Stomach (tissue), 9 donors: Measurements from ENCODE around the gene NUBP1. TPM values are rescaled to one million over a fixed set of nuclear protein-coding genes. Genes with fewer than 3 reads are reported as not detected.
"Not testable (repeated sequence)": the region's sequence is repeated elsewhere in the genome, so short reads cannot be mapped to it uniquely, and the experiment has no call there.

Source experiments
- DNase-seq, 2 donors: peaks; one replicate each; pipeline versions ENCODE4 v3.0.0 to v3.0.0-alpha.2; 2013 to 2019
- H3K27ac ChIP-seq, 5 donors: fragments of 200-600 bp in 4 of 5; sonication (generic) in 4 of 5; one replicate each; pipeline ENCODE4 v1.5.1; 2013 to 2019; ENCODE audit warnings: mild to moderate bottlenecking in 1 of 5, moderate library complexity in 1 of 5
- H3K27me3 ChIP-seq, 3 donors: fragments of 200-600 bp; sonication (generic); one replicate each; pipeline ENCODE4 v1.5.1; 2017 to 2019; ENCODE audit warnings: mixed run types in 1 of 3
- H3K36me3 ChIP-seq, 4 donors: fragments of 200-600 bp; sonication (generic); 1 replicate in 3 of 4; 2 replicates in 1 of 4; pipeline ENCODE4 v1.5.1; 2016 to 2019
- H3K4me1 ChIP-seq, 4 donors: fragments of 200-600 bp; sonication (generic); one replicate each; pipeline ENCODE4 v1.5.1; 2016 to 2019
- H3K4me3 ChIP-seq, 4 donors: fragments of 200-600 bp; sonication (generic) in 3 of 4; one replicate each; pipeline ENCODE4 v1.5.1; 2016 to 2019; ENCODE audit warnings: mild to moderate bottlenecking in 1 of 4
- H3K9me3 ChIP-seq, 4 donors: fragments of 200-600 bp; sonication (generic); one replicate each; pipeline ENCODE4 v1.5.1; 2016 to 2019
- CTCF ChIP-seq, 7 experiments: fragments of 450-650 bp in 4 of 7; fragments of 200-600 bp in 3 of 7; sonication (generic) in 3 of 7; IDR thresholded peaks; one replicate each; pipeline ENCODE4 v1.5.1; 2016 to 2019; ENCODE audit warnings: antibody characterized with exemption in 7 of 7, control low read depth in 2 of 7, mild to moderate bottlenecking in 1 of 7
- EP300 ChIP-seq: sonication (generic); formaldehyde crosslinking; IDR thresholded peaks from one replicate; pipeline ENCODE4 v1.6.1; 2017; ENCODE audit warnings: antibody characterized with exemption
- POLR2A ChIP-seq, 4 donors: fragments of 450-650 bp; IDR thresholded peaks; one replicate each; pipeline ENCODE4 v1.6.1; 2016; ENCODE audit warnings: antibody characterized with exemption in 4 of 4, control low read depth in 2 of 4, mild to moderate bottlenecking in 1 of 4, moderate library complexity in 1 of 4
- POLR2AphosphoS5 ChIP-seq, 3 donors: sonication (generic); formaldehyde crosslinking; IDR thresholded peaks; one replicate each; pipeline ENCODE4 v1.6.1; 2016; ENCODE audit warnings: antibody characterized with exemption in 3 of 3
- WGBS, 5 donors: extraction: QIAGEN DNeasy Blood & Tissue Kit in 3 of 5; methylation state at CpG; one replicate each; pipeline versions ENCODE4 v1.1.5 to v1.1.7; 2013 to 2018; 5-methylcytosine and 5-hydroxymethylcytosine counted together
- intact Hi-C: fragments of 100-400 bp; cut with DNase I; formaldehyde crosslinking; loops from one replicate; pipeline ENCODE4 v1.15.1; 2023; ENCODE audit warnings: low total_unique reads
- polyA plus RNA-seq, 3 donors: library from polyadenylated mRNA; stranded (reverse); fragments of 200-250 nt; gene quantifications; one replicate each; pipeline ENCODE4 v1.2.3, GENCODE V29; 2013
- total RNA-seq, 5 donors: library from RNA; depleted of rRNA; stranded (reverse); fragments of >200 nt; gene quantifications; one replicate each; pipeline versions ENCODE4 v1.1.0 to v1.2.3, GENCODE V29; 2014 to 2016
- donor health status: healthy with polysubstance abuse.
- donor health status: Bipolar disorder and iron deficiency.
- donor health status: healthy.

NUBP1 gene
- total and polyA plus RNA-seq, 8 donors: 2.2 to 239 (median 39.0) TPM

- Histone ChIP-seq H3K27ac (no peak overlapping the region), H3K27me3 (no peaks in the 10 kb centered on the region), H3K4me3 (no peak overlapping the region), H3K4me1 (peaks cover 0 to 17% (median 2%) of the 10 kb centered on the region in 4 donors), H3K9me3 (no peaks in the 10 kb centered on the region), H3K36me3 (peaks cover 4 to 59% (median 54%) of the 10 kb centered on the region in 4 donors)
- WGBS, 5 donors: 61 to 89% (median 77%) methylated on average over 7 of the region's 7 CpGs
- DNase-seq: no peak
- intact Hi-C loops: no loop called here
- no peak for TF ChIP-seq CTCF (IDR thresholded peaks at IDR 0.05)
- no peak for TF ChIP-seq POLR2AphosphoS5 (IDR thresholded peaks at IDR 0.05)
- no peak for TF ChIP-seq POLR2A (IDR thresholded peaks at IDR 0.05)
- no peak for TF ChIP-seq EP300
These were observed 25.7 kb downstream of the NUBP1 start for GRCh38 chr16:10769381-10769780.

- Histone ChIP-seq H3K27me3 (no peaks in the 10 kb centered on the region), H3K27ac (no peak overlapping the region), H3K4me1 (peaks cover 0 to 12% (median 2%) of the 10 kb centered on the region in 4 donors), H3K9me3 (no peaks in the 10 kb centered on the region), H3K36me3 (peaks cover 0 to 43% (median 39%) of the 10 kb centered on the region in 4 donors), H3K4me3 (no peak overlapping the region)
- WGBS, 5 donors: 70 to 90% (median 90%) methylated on average over 1 of the region's 1 CpG
- TF ChIP-seq POLR2AphosphoS5 (IDR thresholded peaks at IDR 0.05) (no peak), POLR2A (IDR thresholded peaks at IDR 0.05) (no peak), EP300 (no peak), CTCF (IDR thresholded peaks at IDR 0.05) (no peak)
- intact Hi-C loops: no loop called here
- DNase-seq: peak in 1 of 2 donors; percentile 36
These were observed 27.3 kb downstream of the NUBP1 start for GRCh38 chr16:10770907-10771306.

GRCh38 chr16:10776280-10776679 lies 32.6 kb downstream of the NUBP1 start:
- DNase-seq: no peak
- intact Hi-C loops: no loop called here
- H3K4me1 ChIP-seq: peaks cover 0 to 7% (median 2%) of the 10 kb centered on the region in 4 donors
- H3K4me3 ChIP-seq: no peak overlapping the region
- no peak for TF ChIP-seq CTCF (IDR thresholded peaks at IDR 0.05)
- no peak for TF ChIP-seq POLR2AphosphoS5 (IDR thresholded peaks at IDR 0.05)
- TF ChIP-seq POLR2A (IDR thresholded peaks at IDR 0.05): no peak
- TF ChIP-seq EP300: no peak
- no peak overlapping the region for H3K27ac ChIP-seq
- no peaks in the 10 kb centered on the region for H3K27me3 ChIP-seq
- H3K9me3 ChIP-seq: no peaks in the 10 kb centered on the region
- H3K36me3 ChIP-seq: no peaks in the 10 kb centered on the region
- 72 to 87% (median 83%) methylated on average over 4 of the region's 4 CpGs for WGBS, 5 donors

- H3K9me3 ChIP-seq, H3K27ac ChIP-seq, H3K4me1 ChIP-seq, DNase-seq, H3K36me3 ChIP-seq, H3K4me3 ChIP-seq, intact Hi-C loops, H3K27me3 ChIP-seq: not testable (repeated sequence)
- WGBS, 5 donors: 55 to 74% (median 68%) methylated on average over 6 of the region's 6 CpGs
These were observed 33.3 kb downstream of the NUBP1 start for GRCh38 chr16:10776923-10777322.

- intact Hi-C loops: no loop called here
- H3K27me3 ChIP-seq: no peaks in the 10 kb centered on the region
- H3K4me3 ChIP-seq: no peak overlapping the region
- peaks cover 0 to 8% (median 2%) of the 10 kb centered on the region in 4 donors for H3K4me1 ChIP-seq
- 78 to 95% (median 93%) methylated on average over 12 of the region's 12 CpGs for WGBS, 5 donors
- no peak overlapping the region for H3K27ac ChIP-seq
- TF ChIP-seq POLR2AphosphoS5 (IDR thresholded peaks at IDR 0.05) (no peak), POLR2A (IDR thresholded peaks at IDR 0.05) (no peak), CTCF (IDR thresholded peaks at IDR 0.05) (no peak), EP300 (no peak)
- H3K36me3 ChIP-seq: no peaks in the 10 kb centered on the region
- no peaks in the 10 kb centered on the region for H3K9me3 ChIP-seq
- DNase-seq: no peak
These were observed 33.7 kb downstream of the NUBP1 start for GRCh38 chr16:10777356-10777755.

GRCh38 chr16:10779908-10780307 lies 36.3 kb downstream of the NUBP1 start:
- intact Hi-C loops: not testable (repeated sequence)
- WGBS, 5 donors: 94 to 98% (median 97%) methylated on average over 6 of the region's 6 CpGs

More at GRCh38 chr16:10779908-10780307, 36.3 kb downstream of the NUBP1 start:
- not testable (repeated sequence) for H3K36me3 ChIP-seq, DNase-seq, H3K4me1 ChIP-seq, H3K27ac ChIP-seq, H3K9me3 ChIP-seq, H3K27me3 ChIP-seq, H3K4me3 ChIP-seq
